ENCODE results near the gene HTRA1. TPM values are rescaled to one million over a fixed set of nuclear protein-coding genes. Genes with fewer than 3 reads are reported as not detected.

The HTRA1 gene
- polyA plus RNA-seq, 1 donor from 2014 or later: 1.4 TPM

- Histone ChIP-seq H3K4me2 (ENCODE audit: low read length) (no peak overlapping the region), H3K36me3 (ENCODE audit: insufficient read depth, low read length) (no peaks in the 10 kb centered on the region), H3K9me3 (ENCODE audit: low read length) (no peaks in the 10 kb centered on the region), H4K20me1 (ENCODE audit: insufficient read depth) (no peaks in the 10 kb centered on the region), H3K27ac (ENCODE audit: low read length) (no peak overlapping the region), H3K27me3 (ENCODE audit: insufficient read depth, low read depth, low read length) (no peaks in the 10 kb centered on the region), H3K79me2 (replicated peaks; ENCODE audit: insufficient read depth, low read length) (no peaks in the 10 kb centered on the region), H3F3A (ENCODE audit: insufficient read depth, low read length, poor library complexity, severe bottlenecking) (no peaks in the 10 kb centered on the region), H3K9ac (ENCODE audit: low read length) (no peak overlapping the region), H2AFZ (ENCODE audit: low read depth, low read length) (no peak overlapping the region), H3K4me3 (ENCODE audit: low read length) (no peak overlapping the region), H3K9me2 (ENCODE audit: insufficient read depth, low read length) (no peaks in the 10 kb centered on the region)
- TF ChIP-seq SMC3 (conservative IDR thresholded peaks at IDR 0.05; ENCODE audit: poor library complexity) (no peak), MXI1 (conservative IDR thresholded peaks at IDR 0.05; ENCODE audit: poor library complexity, severe bottlenecking) (no peak), CTCF (IDR thresholded peaks at IDR 0.05; ENCODE audit: poor library complexity, severe bottlenecking) (no peak), EZH2 (IDR thresholded peaks at IDR 0.05; ENCODE audit: borderline replicate concordance, insufficient read depth, low read length, poor library complexity, severe bottlenecking) (no peak), EP300 (conservative IDR thresholded peaks at IDR 0.05; ENCODE audit: poor library complexity, severe bottlenecking) (no peak), REST (IDR thresholded peaks at IDR 0.05; ENCODE audit: borderline replicate concordance) (no peak), POLR2AphosphoS5 (IDR thresholded peaks at IDR 0.05) (no peak), RAD21 (conservative IDR thresholded peaks at IDR 0.05) (no peak), TAF1 (IDR thresholded peaks at IDR 0.05; ENCODE audit: low read depth) (no peak)
These were observed 42.7 kb downstream of the HTRA1 start for GRCh38 chr10:122503886-122504609.

- no peak overlapping the region for H2AFZ ChIP-seq (ENCODE audit: low read depth, low read length)
- no peak overlapping the region for H3K9ac ChIP-seq (ENCODE audit: low read length)
- no peaks in the 10 kb centered on the region for H4K20me1 ChIP-seq (ENCODE audit: insufficient read depth)
- H3K36me3 ChIP-seq (ENCODE audit: insufficient read depth, low read length): no peaks in the 10 kb centered on the region
- TF ChIP-seq RAD21 (conservative IDR thresholded peaks at IDR 0.05) (no peak), MXI1 (conservative IDR thresholded peaks at IDR 0.05; ENCODE audit: poor library complexity, severe bottlenecking) (no peak), REST (IDR thresholded peaks at IDR 0.05; ENCODE audit: borderline replicate concordance) (no peak), POLR2AphosphoS5 (IDR thresholded peaks at IDR 0.05) (no peak), CTCF (IDR thresholded peaks at IDR 0.05; ENCODE audit: poor library complexity, severe bottlenecking) (no peak), TAF1 (IDR thresholded peaks at IDR 0.05; ENCODE audit: low read depth) (no peak), EZH2 (IDR thresholded peaks at IDR 0.05; ENCODE audit: borderline replicate concordance, insufficient read depth, low read length, poor library complexity, severe bottlenecking) (no peak), SMC3 (conservative IDR thresholded peaks at IDR 0.05; ENCODE audit: poor library complexity) (no peak), EP300 (conservative IDR thresholded peaks at IDR 0.05; ENCODE audit: poor library complexity, severe bottlenecking) (no peak)
- no peak overlapping the region for H3K4me3 ChIP-seq (ENCODE audit: low read length)
- H3K79me2 ChIP-seq (replicated peaks; ENCODE audit: insufficient read depth, low read length): no peaks in the 10 kb centered on the region
- no peaks in the 10 kb centered on the region for H3K9me2 ChIP-seq (ENCODE audit: insufficient read depth, low read length)
- H3K9me3 ChIP-seq (ENCODE audit: low read length): no peaks in the 10 kb centered on the region
- H3K4me2 ChIP-seq (ENCODE audit: low read length): no peak overlapping the region
- no peaks in the 10 kb centered on the region for H3K27me3 ChIP-seq (ENCODE audit: insufficient read depth, low read depth, low read length)
- H3K27ac ChIP-seq (ENCODE audit: low read length): no peak overlapping the region
- H3F3A ChIP-seq (ENCODE audit: insufficient read depth, low read length, poor library complexity, severe bottlenecking): no peaks in the 10 kb centered on the region
These were observed 43.2 kb downstream of the HTRA1 start for GRCh38 chr10:122504610-122504950.
